Amniotic epithelial cell (primary cell): ENCODE data around the gene SELENOV.
A peak's percentile ranks its signal among the peaks of the same experiment; 100 is the strongest.

Experiments
- DNase-seq: peaks from one replicate; pipeline ENCODE4 v3.0.0-alpha.2; 2010; ENCODE audit warnings: low read depth

Gene SELENOV

GRCh38 chr19:39558624-39559117, 43.7 kb downstream of the SELENOV start:
- DNase-seq: no peak

- DNase-seq: no peak
Measured at GRCh38 chr19:39563408-39563807, 48.5 kb downstream of the SELENOV start.

- no peak for DNase-seq
Measured at GRCh38 chr19:39566064-39566463, 51.1 kb downstream of the SELENOV start.

GRCh38 chr19:39568604-39569003, 53.7 kb downstream of the SELENOV start:
- peak; percentile 12 for DNase-seq
